GM08714 (cell line): ENCODE results near the gene EXOC2.

Experiments
- H3K4me3 ChIP-seq: fragments of 200-500 bp; sonication (Bioruptor generic); 2 replicates; pipeline ENCODE4 v1.5.1; 2014; ENCODE audit warnings: mild to moderate bottlenecking, low read length, inconsistent platforms
- ZNF274 ChIP-seq: IDR thresholded peaks from 2 replicates; pipeline ENCODE4 v1.6.1; 2012; ENCODE audit warnings: mild to moderate bottlenecking, low read depth, low read length

Gene EXOC2

GRCh38 chr6:492178-492577 lies 200.8 kb downstream of the EXOC2 start:
- no peak overlapping the region for H3K4me3 ChIP-seq
- TF ChIP-seq ZNF274: no peak

- H3K4me3 ChIP-seq: no peak overlapping the region
- no peak for TF ChIP-seq ZNF274
Measured at GRCh38 chr6:491233-491632, 201.7 kb downstream of the EXOC2 start.

GRCh38 chr6:490251-491037 lies 202.5 kb downstream of the EXOC2 start:
- H3K4me3 ChIP-seq: no peak overlapping the region
- no peak for TF ChIP-seq ZNF274

- no peak for TF ChIP-seq ZNF274
- no peak overlapping the region for H3K4me3 ChIP-seq
Measured at GRCh38 chr6:489762-490161, 203.2 kb downstream of the EXOC2 start.

- TF ChIP-seq ZNF274: no peak
Measured at GRCh38 chr6:489001-489400, 203.9 kb downstream of the EXOC2 start.

GRCh38 chr6:487956-488355 lies 205.0 kb downstream of the EXOC2 start:
- no peak for TF ChIP-seq ZNF274
- no peak overlapping the region for H3K4me3 ChIP-seq

More at GRCh38 chr6:489001-489400, 203.9 kb downstream of the EXOC2 start:
- no peak overlapping the region for H3K4me3 ChIP-seq

- no peak for TF ChIP-seq ZNF274
- H3K4me3 ChIP-seq: no peak overlapping the region
Measured at GRCh38 chr6:485655-486170, 207.2 kb downstream of the EXOC2 start.

GRCh38 chr6:484746-485145 lies 208.2 kb downstream of the EXOC2 start:
- H3K4me3 ChIP-seq: no peak overlapping the region
- no peak for TF ChIP-seq ZNF274

- no peak for TF ChIP-seq ZNF274
- H3K4me3 ChIP-seq: no peak overlapping the region
Measured at GRCh38 chr6:484086-484745, 208.7 kb downstream of the EXOC2 start.

- no peak overlapping the region for H3K4me3 ChIP-seq
- TF ChIP-seq ZNF274: no peak
Measured at GRCh38 chr6:475314-475713, 217.6 kb downstream of the EXOC2 start.

GRCh38 chr6:474453-475185 lies 218.3 kb downstream of the EXOC2 start:
- no peak overlapping the region for H3K4me3 ChIP-seq
- no peak for TF ChIP-seq ZNF274

- no peak for TF ChIP-seq ZNF274
- no peak overlapping the region for H3K4me3 ChIP-seq
Measured at GRCh38 chr6:473768-474452, 219.0 kb downstream of the EXOC2 start.

GRCh38 chr6:473356-473755 lies 219.6 kb downstream of the EXOC2 start:
- no peak for TF ChIP-seq ZNF274
- H3K4me3 ChIP-seq: no peak overlapping the region

GRCh38 chr6:470901-471448 lies 222.0 kb downstream of the EXOC2 start:
- TF ChIP-seq ZNF274: no peak
- H3K4me3 ChIP-seq: no peak overlapping the region; the same call in 1 of the 2 replicates
